Measurements from ENCODE around the gene PREB.
A peak's percentile ranks its signal among the peaks of the same experiment; 100 is the strongest.
"Not testable (repeated sequence)": the region's sequence is repeated elsewhere in the genome, so short reads cannot be mapped to it uniquely, and the experiment has no call there.

Gene PREB

GRCh38 chr2:27130396-27130795, 4.0 kb downstream of the PREB start:
- Histone ChIP-seq H3K4me1 (ENCODE audit: control insufficient read depth, insufficient read depth, low read length) (peaks cover 7% of the 10 kb centered on the region), H3K9ac (ENCODE audit: low read length) (no peak overlapping the region), H3K27me3 (ENCODE audit: control insufficient read depth, insufficient read depth, low read length) (no peaks in the 10 kb centered on the region), H3K27ac (ENCODE audit: low read depth, low read length) (no peak overlapping the region), H3K4me3 (ENCODE audit: low read length) (no peak overlapping the region), H3K36me3 (ENCODE audit: control insufficient read depth, insufficient read depth, low read length) (peaks cover 23% of the 10 kb centered on the region)

GRCh38 chr2:27128668-27129571, 5.5 kb downstream of the PREB start:
- Histone ChIP-seq H3K9ac (ENCODE audit: low read length) (no peak overlapping the region), H3K4me3 (ENCODE audit: low read length) (no peak overlapping the region), H3K27me3 (ENCODE audit: control insufficient read depth, insufficient read depth, low read length) (no peaks in the 10 kb centered on the region), H3K4me1 (ENCODE audit: control insufficient read depth, insufficient read depth, low read length) (peaks cover 7% of the 10 kb centered on the region), H3K36me3 (ENCODE audit: control insufficient read depth, insufficient read depth, low read length) (peaks cover 23% of the 10 kb centered on the region), H3K27ac (ENCODE audit: low read depth, low read length) (no peak overlapping the region)

GRCh38 chr2:27127883-27128667, 6.4 kb downstream of the PREB start:
- Histone ChIP-seq H3K27me3 (ENCODE audit: control insufficient read depth, insufficient read depth, low read length) (no peaks in the 10 kb centered on the region), H3K4me1 (ENCODE audit: control insufficient read depth, insufficient read depth, low read length) (peaks cover under 1% of the 10 kb centered on the region), H3K9ac (ENCODE audit: low read length) (no peak overlapping the region), H3K36me3 (ENCODE audit: control insufficient read depth, insufficient read depth, low read length) (peaks cover 23% of the 10 kb centered on the region), H3K27ac (ENCODE audit: low read depth, low read length) (no peak overlapping the region), H3K4me3 (ENCODE audit: low read length) (no peak overlapping the region)

- Histone ChIP-seq H3K27ac (ENCODE audit: low read depth, low read length) (no peak overlapping the region), H3K36me3 (ENCODE audit: control insufficient read depth, insufficient read depth, low read length) (peaks cover 14% of the 10 kb centered on the region), H3K27me3 (ENCODE audit: control insufficient read depth, insufficient read depth, low read length) (no peaks in the 10 kb centered on the region), H3K9ac (ENCODE audit: low read length) (no peak overlapping the region), H3K4me1 (ENCODE audit: control insufficient read depth, insufficient read depth, low read length) (no peaks in the 10 kb centered on the region), H3K4me3 (ENCODE audit: low read length) (no peak overlapping the region)
These were observed 8.2 kb downstream of the PREB start for GRCh38 chr2:27126252-27126710.

GRCh38 chr2:27125104-27125503, 9.3 kb downstream of the PREB start:
- H3K27ac ChIP-seq (ENCODE audit: low read depth, low read length) = no peak overlapping the region

GRCh38 chr2:27123302-27124150, 10.9 kb downstream of the PREB start, which contains the start of gene ABHD1:
Gene ABHD1, plus strand, starts transcription at chr2:27123815. Its CDS starts 134 bp downstream, at chr2:27123949.
- peak within 1 kb of the TSS; percentile 74 for H3K4me3 ChIP-seq (ENCODE audit: low read length)

More at GRCh38 chr2:27125104-27125503, 9.3 kb downstream of the PREB start:
- no peak overlapping the region for H3K4me3 ChIP-seq (ENCODE audit: low read length)
- H3K36me3 ChIP-seq (ENCODE audit: control insufficient read depth, insufficient read depth, low read length) = peaks cover 6% of the 10 kb centered on the region
- no peaks in the 10 kb centered on the region for H3K27me3 ChIP-seq (ENCODE audit: control insufficient read depth, insufficient read depth, low read length)
- no peaks in the 10 kb centered on the region for H3K4me1 ChIP-seq (ENCODE audit: control insufficient read depth, insufficient read depth, low read length)
- no peak overlapping the region for H3K9ac ChIP-seq (ENCODE audit: low read length)

GRCh38 chr2:27122791-27123190, 11.6 kb downstream of the PREB start:
- no peaks in the 10 kb centered on the region for H3K4me1 ChIP-seq (ENCODE audit: control insufficient read depth, insufficient read depth, low read length)
- peak overlapping the region; percentile 74 for H3K4me3 ChIP-seq (ENCODE audit: low read length)
- no peaks in the 10 kb centered on the region for H3K36me3 ChIP-seq (ENCODE audit: control insufficient read depth, insufficient read depth, low read length)
- peaks cover 7% of the 10 kb centered on the region for H3K27me3 ChIP-seq (ENCODE audit: control insufficient read depth, insufficient read depth, low read length)
- H3K27ac ChIP-seq (ENCODE audit: low read depth, low read length) = no peak overlapping the region
- H3K9ac ChIP-seq (ENCODE audit: low read length) = no peak overlapping the region

More at GRCh38 chr2:27123302-27124150, 10.9 kb downstream of the PREB start, which contains the start of gene ABHD1:
- Histone ChIP-seq H3K9ac (ENCODE audit: low read length) (peak within 1 kb of the TSS; percentile 5), H3K27me3 (ENCODE audit: control insufficient read depth, insufficient read depth, low read length) (peaks cover 3% of the 10 kb centered on the region), H3K27ac (ENCODE audit: low read depth, low read length) (no peak within 1 kb of the TSS), H3K4me1 (ENCODE audit: control insufficient read depth, insufficient read depth, low read length) (no peaks in the 10 kb centered on the region), H3K36me3 (ENCODE audit: control insufficient read depth, insufficient read depth, low read length) (no peaks in the 10 kb centered on the region)

- no peaks in the 10 kb centered on the region for H3K4me1 ChIP-seq (ENCODE audit: control insufficient read depth, insufficient read depth, low read length)
- peaks cover 7% of the 10 kb centered on the region for H3K27me3 ChIP-seq (ENCODE audit: control insufficient read depth, insufficient read depth, low read length)
- no peaks in the 10 kb centered on the region for H3K36me3 ChIP-seq (ENCODE audit: control insufficient read depth, insufficient read depth, low read length)
- no peak overlapping the region for H3K4me3 ChIP-seq (ENCODE audit: low read length)
- no peak overlapping the region for H3K9ac ChIP-seq (ENCODE audit: low read length)
- no peak overlapping the region for H3K27ac ChIP-seq (ENCODE audit: low read depth, low read length)
These were observed 12.5 kb downstream of the PREB start for GRCh38 chr2:27121906-27122305.

GRCh38 chr2:27119330-27119670, 15.1 kb downstream of the PREB start:
- H3K27me3 ChIP-seq (ENCODE audit: control insufficient read depth, insufficient read depth, low read length); H3K9ac ChIP-seq (ENCODE audit: low read length): not testable (repeated sequence)

GRCh38 chr2:27118525-27119329, 15.7 kb downstream of the PREB start, which contains the start of gene CGREF1:
Gene CGREF1, minus strand, starts transcription at chr2:27119128. Its CDS starts 14,762 bp downstream, at chr2:27104366.
- H3K36me3 ChIP-seq (ENCODE audit: control insufficient read depth, insufficient read depth, low read length) = no peaks in the 10 kb centered on the region
- H3K4me3 ChIP-seq (ENCODE audit: low read length) = peak within 1 kb of the TSS; percentile 63
- H3K9ac ChIP-seq (ENCODE audit: low read length) = no peak within 1 kb of the TSS
- no peak within 1 kb of the TSS for H3K27ac ChIP-seq (ENCODE audit: low read depth, low read length)
- H3K27me3 ChIP-seq (ENCODE audit: control insufficient read depth, insufficient read depth, low read length) = peaks cover 7% of the 10 kb centered on the region
- H3K4me1 ChIP-seq (ENCODE audit: control insufficient read depth, insufficient read depth, low read length) = no peaks in the 10 kb centered on the region

More at GRCh38 chr2:27119330-27119670, 15.1 kb downstream of the PREB start:
- H3K27ac ChIP-seq (ENCODE audit: low read depth, low read length); H3K36me3 ChIP-seq (ENCODE audit: control insufficient read depth, insufficient read depth, low read length); H3K4me1 ChIP-seq (ENCODE audit: control insufficient read depth, insufficient read depth, low read length): not testable (repeated sequence)
- peak overlapping the region; percentile 63 for H3K4me3 ChIP-seq (ENCODE audit: low read length)

- no peak overlapping the region for H3K27ac ChIP-seq (ENCODE audit: low read depth, low read length)
- no peaks in the 10 kb centered on the region for H3K4me1 ChIP-seq (ENCODE audit: control insufficient read depth, insufficient read depth, low read length)
- no peak overlapping the region for H3K9ac ChIP-seq (ENCODE audit: low read length)
- H3K36me3 ChIP-seq (ENCODE audit: control insufficient read depth, insufficient read depth, low read length) = no peaks in the 10 kb centered on the region
- peak overlapping the region; percentile 63 for H3K4me3 ChIP-seq (ENCODE audit: low read length)
- H3K27me3 ChIP-seq (ENCODE audit: control insufficient read depth, insufficient read depth, low read length) = peaks cover 7% of the 10 kb centered on the region
These were observed 16.4 kb downstream of the PREB start for GRCh38 chr2:27117995-27118524.
